Measurements from ENCODE around the gene C12orf43. TPM values are rescaled to one million over a fixed set of nuclear protein-coding genes. Genes with fewer than 3 reads are reported as not detected.
A peak's percentile ranks its signal among the peaks of the same experiment; 100 is the strongest.

C12orf43 gene
- polyA plus RNA-seq, 1 donor (not counting 4 experiments of a cell fraction or from before 2014, with no cell fraction given) = 12.8 TPM

- FAIRE-seq (no peak), DNase-seq (ENCODE audit: low read depth, low spot score) (no peak)
- Histone ChIP-seq H3K4me1 (ENCODE audit: control insufficient read depth, extremely low read depth, insufficient read depth, low read length) (peaks cover 6% of the 10 kb centered on the region), H2AFZ (ENCODE audit: control insufficient read depth, low read length) (no peak overlapping the region), H4K20me1 (ENCODE audit: control insufficient read depth, extremely low read depth, insufficient read depth, low read length) (no peaks in the 10 kb centered on the region), H3K27ac (ENCODE audit: control insufficient read depth, insufficient read depth, low read length) (no peak overlapping the region), H3K27me3 (ENCODE audit: control insufficient read depth, extremely low read depth, insufficient read depth, low read length) (no peaks in the 10 kb centered on the region), H3K9me3 (ENCODE audit: control insufficient read depth, low read depth, low read length) (no peaks in the 10 kb centered on the region), H3K4me3 (ENCODE audit: control insufficient read depth in 2 of 3, extremely low read depth in 1 of 3, insufficient read depth in 2 of 3, low read depth in 1 of 3, low read length in 3 of 3) (no peak overlapping the region), H3K9me1 (ENCODE audit: control insufficient read depth, extremely low read depth, insufficient read depth, low read length) (no peaks in the 10 kb centered on the region), H3K4me2 (ENCODE audit: control insufficient read depth, extremely low read depth, insufficient read depth, low read depth, low read length) (no peak overlapping the region), H3K36me3 (ENCODE audit: control insufficient read depth in 2 of 2, extremely low read depth in 1 of 2, insufficient read depth in 2 of 2, low read length in 2 of 2) (peaks cover 20 to 24% of the 10 kb centered on the region in 2 experiments), H3K9ac (ENCODE audit: control insufficient read depth, extremely low read depth, insufficient read depth, low read length) (no peak overlapping the region), H3K79me2 (ENCODE audit: control insufficient read depth, insufficient read depth, low read length) (peaks cover 14% of the 10 kb centered on the region)
- TF ChIP-seq EZH2 (IDR thresholded peaks at IDR 0.05; ENCODE audit: low read length) = no peak
- TF ChIP-seq CTCF (optimal IDR thresholded peaks at IDR 0.05 in 1 of 3, IDR thresholded peaks at IDR 0.05 in 1 of 3, conservative IDR thresholded peaks at IDR 0.05 in 1 of 3; ENCODE audit: extremely low read depth in 1 of 3, insufficient read depth in 2 of 3, low read length in 3 of 3) = peak in 1 of 3 experiments; percentile 10
- dilution Hi-C loops (cut with MboI; ENCODE audit: extremely low pct_ligation_motif_present, low sequenced_read_pairs) = no loop called here
Measured at GRCh38 chr12:121013715-121014114, 2.6 kb downstream of the C12orf43 start.

- Histone ChIP-seq H3K27me3 (ENCODE audit: control insufficient read depth, extremely low read depth, insufficient read depth, low read length) (no peaks in the 10 kb centered on the region), H3K9me3 (ENCODE audit: control insufficient read depth, low read depth, low read length) (no peaks in the 10 kb centered on the region), H3K4me3 (ENCODE audit: control insufficient read depth in 2 of 3, extremely low read depth in 1 of 3, insufficient read depth in 2 of 3, low read depth in 1 of 3, low read length in 3 of 3) (no peak overlapping the region), H3K9ac (ENCODE audit: control insufficient read depth, extremely low read depth, insufficient read depth, low read length) (no peak overlapping the region), H3K4me2 (ENCODE audit: control insufficient read depth, extremely low read depth, insufficient read depth, low read depth, low read length) (no peak overlapping the region), H3K4me1 (ENCODE audit: control insufficient read depth, extremely low read depth, insufficient read depth, low read length) (peaks cover 6% of the 10 kb centered on the region), H3K36me3 (ENCODE audit: control insufficient read depth in 2 of 2, extremely low read depth in 1 of 2, insufficient read depth in 2 of 2, low read length in 2 of 2) (peaks cover 23 to 31% of the 10 kb centered on the region in 2 experiments), H3K9me1 (ENCODE audit: control insufficient read depth, extremely low read depth, insufficient read depth, low read length) (no peaks in the 10 kb centered on the region), H4K20me1 (ENCODE audit: control insufficient read depth, extremely low read depth, insufficient read depth, low read length) (no peaks in the 10 kb centered on the region), H3K79me2 (ENCODE audit: control insufficient read depth, insufficient read depth, low read length) (peaks cover 14% of the 10 kb centered on the region), H2AFZ (ENCODE audit: control insufficient read depth, low read length) (no peak overlapping the region), H3K27ac (ENCODE audit: control insufficient read depth, insufficient read depth, low read length) (no peak overlapping the region)
- DNase-seq (ENCODE audit: low read depth, low spot score) = no peak
- dilution Hi-C loops (cut with MboI; ENCODE audit: extremely low pct_ligation_motif_present, low sequenced_read_pairs) = no loop called here
- FAIRE-seq = no peak
- TF ChIP-seq EZH2 (IDR thresholded peaks at IDR 0.05; ENCODE audit: low read length) (no peak), CTCF (optimal IDR thresholded peaks at IDR 0.05 in 1 of 3, IDR thresholded peaks at IDR 0.05 in 1 of 3, conservative IDR thresholded peaks at IDR 0.05 in 1 of 3; ENCODE audit: extremely low read depth in 1 of 3, insufficient read depth in 2 of 3, low read length in 3 of 3) (no peak)
Measured at GRCh38 chr12:121011820-121012219, 4.5 kb downstream of the C12orf43 start.
